ACC112 (cell line): ENCODE measurements around the gene USH2A.

Experiments
- H2AFZ ChIP-seq: fragments of 200-600 bp; sonication (generic); one replicate; pipeline ENCODE4 v1.6.0; 2017; ENCODE audit warnings: antibody characterized with exemption, low read length; ENCODE audit not compliant: unreplicated experiment
- H3K27ac ChIP-seq: fragments of 200-600 bp; sonication (generic); 2 replicates; pipeline ENCODE4 v1.5.1; 2014; ENCODE audit warnings: low read depth, mild to moderate bottlenecking, antibody characterized with exemption, low read length, moderate library complexity
- H3K27me3 ChIP-seq: fragments of 200-600 bp; sonication (generic); 2 replicates; pipeline ENCODE4 v1.6.1; 2014; ENCODE audit warnings: mild to moderate bottlenecking, antibody characterized with exemption, low read length, moderate library complexity, mixed read lengths; ENCODE audit not compliant: insufficient read depth
- H3K36me3 ChIP-seq: fragments of 200-600 bp; sonication (generic); 2 replicates; pipeline ENCODE4 v1.6.1; 2016; ENCODE audit warnings: mild to moderate bottlenecking, antibody characterized with exemption, low read length, moderate library complexity, mixed read lengths; ENCODE audit not compliant: insufficient read depth
- H3K4me1 ChIP-seq: fragments of 200-600 bp; sonication (generic); one replicate; pipeline ENCODE4 v1.6.1; 2016; ENCODE audit warnings: low read length, mixed read lengths; ENCODE audit not compliant: insufficient read depth, unreplicated experiment, control insufficient read depth
- H3K4me3 ChIP-seq: fragments of 200-600 bp; sonication (generic); 2 replicates; pipeline ENCODE4 v1.5.1; 2014; ENCODE audit warnings: mild to moderate bottlenecking, low read depth, low read length
- H3K79me2 ChIP-seq: fragments of 200-600 bp; sonication (generic); one replicate; pipeline ENCODE4 v1.6.0; 2016; ENCODE audit warnings: low read length; ENCODE audit not compliant: control insufficient read depth, unreplicated experiment, insufficient read depth

USH2A gene

DNA sequence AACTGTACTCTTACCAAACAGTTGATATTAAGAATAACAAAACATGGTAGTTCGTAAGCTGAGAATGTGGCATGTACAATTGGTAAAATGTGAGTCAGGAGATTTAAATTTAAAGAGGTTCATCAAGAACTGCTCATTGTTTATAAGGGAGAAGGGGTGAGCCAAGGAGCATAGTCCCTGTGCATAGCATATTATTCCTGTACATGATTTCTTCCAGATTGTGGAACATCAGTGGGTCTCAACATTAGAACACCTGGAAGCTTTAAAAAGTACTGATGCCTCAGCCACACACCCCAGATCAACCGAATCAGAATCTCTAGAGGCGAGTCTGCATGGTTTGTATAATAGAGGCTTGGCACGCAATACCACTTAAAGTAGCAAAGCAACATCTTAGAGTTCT lies 800.1 kb downstream of the USH2A start:
- Histone ChIP-seq H2AFZ (no peak overlapping the region), H3K4me1 (no peaks in the 10 kb centered on the region), H3K4me3 (no peak overlapping the region), H3K27ac (no peak overlapping the region), H3K36me3 (peaks cover 17% of the 10 kb centered on the region), H3K79me2 (no peaks in the 10 kb centered on the region), H3K27me3 (no peaks in the 10 kb centered on the region)

- Histone ChIP-seq H2AFZ (no peak overlapping the region), H3K4me1 (no peaks in the 10 kb centered on the region), H3K27ac (no peak overlapping the region), H3K27me3 (no peaks in the 10 kb centered on the region), H3K4me3 (no peak overlapping the region), H3K36me3 (peaks cover 23% of the 10 kb centered on the region), H3K79me2 (peaks cover 8% of the 10 kb centered on the region)
These were observed 805.3 kb downstream of the USH2A start for GRCh38 chr1:215617979-215618378.

DNA sequence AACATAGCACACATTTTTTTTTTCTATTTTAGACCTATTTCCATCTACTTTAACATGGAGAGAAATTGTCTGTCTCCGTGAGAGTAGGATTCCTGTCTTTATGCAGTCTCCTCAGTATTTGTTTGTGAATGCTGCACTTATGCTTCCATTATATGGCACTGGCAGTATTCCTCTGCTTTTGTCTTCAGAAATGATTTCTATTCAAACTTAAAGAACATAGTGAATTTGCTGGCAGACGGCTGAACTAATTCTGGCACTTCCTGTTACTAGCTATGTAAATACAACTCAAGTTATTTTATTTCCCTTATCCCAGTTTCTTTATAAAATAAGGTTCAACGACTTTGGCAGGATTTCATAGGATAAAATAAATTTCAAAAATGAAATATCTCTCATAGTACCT lies 810.9 kb downstream of the USH2A start:
- Histone ChIP-seq H3K27me3 (no peaks in the 10 kb centered on the region), H2AFZ (no peak overlapping the region), H3K79me2 (peaks cover 8% of the 10 kb centered on the region), H3K36me3 (peaks cover 30% of the 10 kb centered on the region), H3K27ac (no peak overlapping the region), H3K4me1 (no peaks in the 10 kb centered on the region), H3K4me3 (no peak overlapping the region)

DNA sequence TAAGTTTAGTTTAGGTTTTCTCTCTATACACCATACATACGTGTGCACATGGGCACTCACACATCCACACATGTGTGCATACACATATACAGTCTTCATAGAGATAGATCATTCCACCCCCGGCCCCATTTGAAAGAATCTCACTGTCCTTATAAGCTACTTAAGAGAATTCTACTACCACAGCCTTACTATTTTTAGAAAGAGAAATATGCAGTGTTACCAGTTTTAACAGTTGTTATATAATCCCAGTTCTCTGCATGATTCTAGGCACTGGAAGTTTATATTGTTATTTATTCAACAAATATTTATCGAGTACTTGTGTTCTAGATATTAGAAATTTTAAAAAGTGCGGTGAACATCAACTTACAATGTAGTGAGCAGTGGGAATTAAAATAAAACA lies 814.6 kb downstream of the USH2A start:
- no peak overlapping the region for H2AFZ ChIP-seq
- H3K27ac ChIP-seq, result no peak overlapping the region
- H3K4me1 ChIP-seq, result no peaks in the 10 kb centered on the region
- H3K27me3 ChIP-seq, result no peaks in the 10 kb centered on the region
- H3K79me2 ChIP-seq, result peaks cover 6% of the 10 kb centered on the region
- H3K36me3 ChIP-seq, result peaks cover 26% of the 10 kb centered on the region
- no peak overlapping the region for H3K4me3 ChIP-seq

- Histone ChIP-seq H3K4me3 (no peak overlapping the region), H3K27ac (no peak overlapping the region), H3K27me3 (no peaks in the 10 kb centered on the region), H3K79me2 (no peaks in the 10 kb centered on the region), H3K36me3 (peaks cover 16% of the 10 kb centered on the region), H3K4me1 (peaks cover 9% of the 10 kb centered on the region), H2AFZ (no peak overlapping the region)
These were observed 815.8 kb downstream of the USH2A start for GRCh38 chr1:215607412-215607811.

- no peak overlapping the region for H2AFZ ChIP-seq
- no peaks in the 10 kb centered on the region for H3K27me3 ChIP-seq
- H3K4me1 ChIP-seq, result peaks cover 9% of the 10 kb centered on the region
- H3K27ac ChIP-seq, result no peak overlapping the region
- H3K79me2 ChIP-seq, result no peaks in the 10 kb centered on the region
- H3K4me3 ChIP-seq, result no peak overlapping the region
- H3K36me3 ChIP-seq, result peaks cover 12% of the 10 kb centered on the region; the same call in 1 of the 2 replicates
These were observed 816.6 kb downstream of the USH2A start for GRCh38 chr1:215606564-215607168.

- Histone ChIP-seq H2AFZ (no peak overlapping the region), H3K4me1 (peaks cover 9% of the 10 kb centered on the region), H3K27me3 (no peaks in the 10 kb centered on the region), H3K36me3 (peaks cover 12% of the 10 kb centered on the region; the same call in 1 of the 2 replicates), H3K4me3 (no peak overlapping the region), H3K79me2 (no peaks in the 10 kb centered on the region), H3K27ac (no peak overlapping the region)
These were observed 817.2 kb downstream of the USH2A start for GRCh38 chr1:215606036-215606435.

- no peaks in the 10 kb centered on the region for H3K79me2 ChIP-seq
- H3K27ac ChIP-seq, result no peak overlapping the region
- H3K36me3 ChIP-seq, result peaks cover 12% of the 10 kb centered on the region; the same call in 1 of the 2 replicates
- no peak overlapping the region for H3K4me3 ChIP-seq
- no peak overlapping the region for H2AFZ ChIP-seq
- no peaks in the 10 kb centered on the region for H3K27me3 ChIP-seq
- peaks cover 9% of the 10 kb centered on the region for H3K4me1 ChIP-seq
These were observed 818.1 kb downstream of the USH2A start for GRCh38 chr1:215605011-215605621.

DNA sequence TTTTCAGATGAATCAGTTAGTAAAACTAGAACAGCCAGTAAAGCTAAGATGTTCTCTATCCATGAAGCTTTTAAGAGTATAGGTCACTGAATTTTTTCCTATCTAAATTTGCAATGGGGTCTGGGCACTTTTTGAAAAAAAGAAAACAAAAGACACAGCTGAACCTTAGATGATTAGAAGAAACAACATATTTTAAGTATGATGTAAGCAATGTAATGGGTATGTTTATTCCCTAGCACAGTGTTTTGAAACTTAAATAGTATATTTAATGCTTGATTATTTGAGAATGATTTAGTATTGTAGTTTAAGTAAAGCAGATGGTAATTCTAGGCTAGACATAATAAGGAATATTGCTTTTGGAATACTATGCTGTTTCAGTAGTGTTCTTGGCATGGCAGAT lies 819.9 kb downstream of the USH2A start:
- Histone ChIP-seq H3K4me1 (peaks cover 9% of the 10 kb centered on the region), H3K27me3 (no peaks in the 10 kb centered on the region), H3K79me2 (no peaks in the 10 kb centered on the region), H3K4me3 (no peak overlapping the region), H3K27ac (no peak overlapping the region), H3K36me3 (peaks cover 6% of the 10 kb centered on the region; the same call in 1 of the 2 replicates), H2AFZ (no peak overlapping the region)

DNA sequence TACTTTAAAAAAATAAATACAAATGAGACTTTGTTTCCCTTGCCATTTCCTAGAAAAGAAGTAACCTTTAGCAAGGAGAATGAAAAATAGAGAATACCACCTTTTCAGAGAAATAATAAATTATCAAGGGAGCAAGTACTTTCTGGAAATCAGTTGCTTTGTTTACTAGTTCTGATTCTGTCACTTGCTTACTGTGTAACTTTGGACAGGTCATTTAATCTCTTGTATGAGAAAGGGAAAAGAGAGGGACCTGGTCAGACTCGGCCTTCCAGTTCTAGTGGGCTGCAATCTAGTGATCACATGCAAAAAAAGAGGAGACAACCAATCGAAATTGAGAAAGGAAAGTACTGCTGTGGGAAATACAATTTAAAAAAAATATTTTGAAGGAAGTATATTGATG lies 822.0 kb downstream of the USH2A start:
- H3K36me3 ChIP-seq, result peaks cover 10% of the 10 kb centered on the region
- H3K4me1 ChIP-seq, result peaks cover 9% of the 10 kb centered on the region
- H3K4me3 ChIP-seq, result no peak overlapping the region
- no peaks in the 10 kb centered on the region for H3K27me3 ChIP-seq
- H2AFZ ChIP-seq, result no peak overlapping the region
- no peak overlapping the region for H3K27ac ChIP-seq
- H3K79me2 ChIP-seq, result no peaks in the 10 kb centered on the region

- H3K36me3 ChIP-seq, result peaks cover 12% of the 10 kb centered on the region
- peaks cover under 1% of the 10 kb centered on the region for H3K79me2 ChIP-seq
- peaks cover 9% of the 10 kb centered on the region for H3K4me1 ChIP-seq
- no peak overlapping the region for H3K4me3 ChIP-seq
- H3K27me3 ChIP-seq, result no peaks in the 10 kb centered on the region
- H3K27ac ChIP-seq, result no peak overlapping the region
- no peak overlapping the region for H2AFZ ChIP-seq
These were observed 822.4 kb downstream of the USH2A start for GRCh38 chr1:215600867-215601266.
